ENCODE data around the gene GAP43.

DNA sequence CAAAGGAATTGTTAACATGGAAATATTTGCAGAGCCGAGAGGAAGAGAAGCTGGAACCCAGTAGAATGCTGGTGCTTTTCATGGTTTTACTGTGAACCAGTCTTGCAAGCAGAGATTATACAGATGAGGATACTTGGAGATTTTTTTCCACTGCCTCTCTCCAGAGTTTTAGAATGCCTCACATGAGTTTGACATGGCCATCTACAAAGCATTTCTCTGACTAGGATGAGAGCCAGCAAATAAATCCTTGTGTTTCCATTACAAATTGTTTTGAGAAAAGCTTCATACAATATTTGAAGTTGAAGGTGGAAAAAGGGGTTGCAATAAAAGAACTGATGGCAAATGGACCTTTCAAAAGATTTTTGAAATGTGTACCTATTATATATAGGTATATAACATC is 45.0 kb upstream of the GAP43 start:
- TF ChIP-seq CTCF (IDR thresholded peaks at IDR 0.05) (no peak), POLR2A (IDR thresholded peaks at IDR 0.05) (no peak)
